HG03139 (cell line): ENCODE measurements around the gene ZNF609.

Experiments used
- ATAC-seq: cut with Tn5 transposase; IDR thresholded peaks from one replicate; pipeline ENCODE4 v1.9.1; 2021; ENCODE audit not compliant: unreplicated experiment

ZNF609 gene

GRCh38 chr15:64500695-64501395, 40.5 kb downstream of the ZNF609 start:
- no peak for ATAC-seq

DNA sequence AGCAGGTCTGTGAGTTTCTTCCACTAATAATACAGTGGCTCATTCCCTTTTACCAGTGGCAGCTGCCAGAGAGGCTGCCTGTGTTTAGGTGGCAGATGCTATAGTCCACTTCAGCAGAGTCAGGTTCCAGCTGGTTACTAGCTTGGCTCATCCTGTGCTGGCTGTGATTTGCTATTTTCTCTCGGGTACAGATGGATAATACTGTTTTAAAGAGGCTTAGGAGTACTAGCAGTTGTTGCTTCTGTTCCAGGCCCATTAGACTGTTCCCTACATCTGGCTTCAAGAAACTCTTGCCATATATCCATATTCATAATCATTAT, 41.0 kb downstream of the ZNF609 start:
- ATAC-seq: no peak

DNA sequence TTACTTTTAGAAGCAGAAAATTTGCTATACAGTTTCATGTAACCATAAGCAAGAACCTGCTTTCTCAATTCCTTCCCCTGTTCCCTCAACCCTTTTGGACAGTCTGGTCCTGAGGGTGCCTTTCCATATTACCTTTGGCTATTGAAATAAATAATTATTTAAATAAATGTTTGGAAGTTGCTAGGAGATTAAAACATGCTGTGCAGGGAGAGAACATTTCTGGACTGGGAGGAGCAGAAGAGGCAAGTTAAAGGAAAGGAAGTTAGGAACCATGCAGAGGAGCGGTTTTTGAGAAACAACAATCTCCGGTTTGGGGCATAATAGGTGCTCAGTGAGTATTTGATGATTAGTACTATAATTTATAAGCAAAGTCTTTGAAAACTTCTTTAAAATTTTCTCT, 41.8 kb downstream of the ZNF609 start:
- no peak for ATAC-seq

DNA sequence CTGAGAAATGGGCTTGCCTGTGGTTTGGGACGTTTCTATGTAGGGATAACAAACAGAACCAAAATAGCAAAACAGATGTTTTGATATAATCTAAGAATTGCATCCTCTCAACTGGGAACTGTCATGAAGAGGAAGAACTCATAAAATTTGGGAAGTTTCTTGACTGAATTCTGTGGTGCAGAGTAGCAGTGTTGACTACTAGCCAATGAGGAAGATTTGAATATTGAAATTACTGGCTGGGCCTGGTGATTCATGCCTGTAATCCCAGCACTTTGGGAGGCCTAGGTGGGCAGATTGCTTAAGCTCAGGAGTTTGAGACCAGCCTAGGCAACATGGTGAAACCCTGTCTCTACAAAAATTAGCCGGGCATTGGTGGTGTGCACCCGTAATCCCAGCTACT, 42.2 kb downstream of the ZNF609 start:
- no peak for ATAC-seq

- no peak for ATAC-seq
Observed at GRCh38 chr15:64503197-64503596, 42.8 kb downstream of the ZNF609 start.

GRCh38 chr15:64503640-64504039, 43.3 kb downstream of the ZNF609 start:
- ATAC-seq: no peak

- ATAC-seq: no peak
Observed at GRCh38 chr15:64507293-64507802, 47.0 kb downstream of the ZNF609 start.

DNA sequence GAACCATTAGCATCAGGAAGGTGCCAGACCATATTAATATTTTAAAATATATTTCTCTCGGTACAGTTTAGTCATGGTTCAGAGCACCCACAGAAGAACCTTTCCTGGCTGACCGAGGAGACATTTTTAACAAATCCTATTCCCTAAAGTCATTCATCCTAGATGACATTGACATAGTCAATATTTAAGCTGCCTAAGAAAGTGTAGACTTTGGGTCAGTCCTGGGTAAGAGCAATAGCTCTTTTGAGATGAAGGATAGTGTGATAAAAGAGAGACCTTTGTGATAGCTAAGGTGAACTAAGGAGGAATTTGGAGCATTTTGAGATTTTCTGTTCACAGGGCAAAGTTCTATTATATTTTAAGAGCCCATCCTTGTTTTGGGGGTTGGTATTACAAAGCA, 47.5 kb downstream of the ZNF609 start:
- ATAC-seq: no peak

GRCh38 chr15:64513823-64514222, 53.4 kb downstream of the ZNF609 start:
- ATAC-seq: no peak

- no peak for ATAC-seq
Observed at GRCh38 chr15:64515196-64515595, 54.8 kb downstream of the ZNF609 start.

GRCh38 chr15:64515825-64516224, 55.4 kb downstream of the ZNF609 start:
- ATAC-seq: no peak

DNA sequence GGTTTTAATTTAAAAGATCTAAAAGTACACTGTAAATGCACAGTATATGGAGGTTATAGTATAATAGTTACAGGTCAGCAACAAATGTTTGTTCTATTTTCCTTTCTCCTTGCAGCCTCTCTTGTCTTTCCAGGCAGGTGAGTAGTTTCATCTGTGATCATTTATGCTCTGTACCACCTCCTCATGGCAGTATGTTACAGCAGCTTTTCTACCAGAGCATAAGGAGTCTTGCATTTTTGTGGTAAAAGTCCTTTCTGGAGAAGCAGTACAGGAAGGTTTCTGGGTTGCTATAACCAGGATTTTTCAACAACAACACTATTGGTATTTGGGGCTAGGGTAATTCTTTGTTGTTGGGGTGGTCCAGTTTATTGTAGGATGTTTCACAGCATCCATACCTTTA, 59.5 kb downstream of the ZNF609 start:
- no peak for ATAC-seq

- ATAC-seq: no peak
Observed at GRCh38 chr15:64521201-64521600, 60.8 kb downstream of the ZNF609 start.

DNA sequence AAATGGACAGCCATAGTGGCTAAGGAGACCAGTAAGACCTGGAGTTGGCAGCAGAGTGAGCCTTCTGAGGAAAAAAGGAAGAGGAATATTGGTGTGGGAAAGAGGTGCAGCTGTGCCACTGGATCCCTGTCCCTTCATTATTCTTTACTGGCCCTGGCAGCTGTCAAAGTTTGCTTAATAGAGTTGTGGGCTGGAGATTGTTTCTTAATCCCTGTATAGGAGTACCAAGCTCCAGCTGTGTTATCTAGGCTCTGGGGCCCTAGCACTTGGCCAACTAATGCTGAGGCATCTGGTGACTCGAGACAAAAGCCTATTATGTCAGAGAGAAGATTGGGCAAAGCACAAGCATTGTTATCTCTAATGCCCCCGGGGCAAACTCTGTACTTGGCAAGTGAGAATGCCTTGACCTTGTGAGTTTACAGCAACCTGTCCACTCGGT, 61.4 kb downstream of the ZNF609 start:
- ATAC-seq: no peak

DNA sequence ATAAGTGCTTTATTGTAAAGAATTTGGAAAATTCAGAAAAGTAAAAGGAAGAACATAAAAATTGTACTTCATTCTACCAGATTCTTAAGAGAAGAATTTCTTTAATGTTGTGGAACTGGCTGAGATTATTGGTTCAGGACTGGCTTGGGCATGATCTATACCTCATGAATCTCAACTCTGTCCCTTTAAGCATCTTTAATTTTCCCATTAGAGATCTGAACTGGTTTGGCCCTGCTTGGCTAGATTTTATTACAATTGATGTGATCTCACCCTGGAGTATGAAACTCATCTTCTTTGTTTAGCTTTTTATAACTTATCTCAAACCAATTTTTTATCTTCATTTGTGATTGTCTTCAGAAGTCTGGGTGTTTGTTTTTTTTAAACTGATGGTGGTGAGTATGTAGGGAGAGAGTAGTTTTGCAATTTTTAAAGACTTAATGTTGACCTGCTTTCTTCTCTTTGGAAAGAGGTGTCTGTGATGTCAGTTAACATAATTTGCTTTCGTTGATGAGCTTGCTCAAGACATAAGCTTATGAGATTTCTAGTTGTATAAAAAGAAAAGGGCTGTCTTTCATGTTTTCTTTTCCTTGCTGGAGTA, 61.9 kb downstream of the ZNF609 start:
- ATAC-seq: no peak

DNA sequence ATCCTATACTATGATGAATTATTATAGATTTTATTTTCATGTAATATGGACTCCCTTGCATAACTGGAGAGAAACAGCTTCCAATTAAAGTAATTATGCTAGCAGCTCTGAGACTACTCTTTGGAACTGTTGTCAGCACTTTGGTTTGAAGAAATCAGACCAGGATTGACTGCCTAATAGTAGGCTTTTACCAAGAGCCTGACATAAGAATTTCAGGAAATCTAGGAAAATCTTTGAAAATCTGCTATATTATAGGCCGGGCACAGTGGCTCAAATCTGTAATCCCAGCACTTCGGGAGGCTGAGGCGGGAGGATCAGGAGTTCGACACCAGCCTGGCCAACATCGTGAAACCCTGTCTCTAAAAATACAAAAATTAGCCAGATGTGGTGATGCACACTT, 62.9 kb downstream of the ZNF609 start:
- ATAC-seq: no peak

- ATAC-seq: no peak
Observed at GRCh38 chr15:64524778-64525177, 64.4 kb downstream of the ZNF609 start.

GRCh38 chr15:64525828-64526530, 65.6 kb downstream of the ZNF609 start:
- ATAC-seq: no peak

- no peak for ATAC-seq
Observed at GRCh38 chr15:64527263-64527984, 67.0 kb downstream of the ZNF609 start.

DNA sequence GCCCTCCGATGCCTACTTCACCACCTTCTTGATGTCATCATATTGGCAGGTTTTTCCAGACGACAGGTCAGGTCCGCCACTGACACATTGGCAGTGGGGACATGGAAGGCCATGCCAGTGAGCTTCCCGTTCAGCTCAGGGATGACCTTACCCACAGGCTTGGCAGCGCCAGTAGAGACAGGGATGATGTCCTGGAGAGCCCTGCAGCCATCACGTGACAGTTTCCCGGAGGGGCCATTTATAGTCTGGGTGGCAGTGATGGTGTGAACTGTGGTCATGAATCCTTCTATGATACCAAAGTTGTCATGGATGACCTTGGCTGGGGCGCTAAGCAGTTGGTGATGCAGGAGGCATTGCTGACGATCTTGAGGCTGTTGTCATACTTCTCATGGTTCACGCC, 68.5 kb downstream of the ZNF609 start:
- no peak for ATAC-seq

DNA sequence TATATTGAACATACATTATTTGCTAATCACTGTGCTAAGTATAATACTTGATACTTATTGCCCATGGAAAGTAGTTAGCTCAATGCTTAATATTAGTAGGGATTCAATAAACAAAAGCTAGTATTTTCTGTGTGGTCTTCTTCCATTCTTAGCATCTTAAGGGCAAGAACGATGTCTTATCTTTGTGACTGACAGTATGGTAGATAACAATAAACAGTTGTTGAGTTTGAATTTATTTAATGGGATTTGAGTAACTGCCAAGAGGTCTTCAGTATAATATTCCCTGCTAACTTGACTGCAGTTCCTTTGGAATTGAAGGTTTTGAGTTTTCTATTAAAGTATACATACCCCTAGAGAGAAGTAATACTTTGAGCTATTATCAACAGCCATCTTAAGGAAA, 70.1 kb downstream of the ZNF609 start:
- no peak for ATAC-seq

- ATAC-seq: no peak
Observed at GRCh38 chr15:64530918-64531317, 70.5 kb downstream of the ZNF609 start.
